H1 (cell line): ENCODE measurements around the gene CDV3. TPM values are rescaled to one million over a fixed set of nuclear protein-coding genes. Genes with fewer than 3 reads are reported as not detected.

Experiments
- CHD7 ChIP-seq: fragments of 300-600 bp; sonication (generic); IDR thresholded peaks from 2 replicates; pipeline ENCODE4 v1.7.1; 2012; ENCODE audit warnings: low read length, moderate library complexity, mild to moderate bottlenecking, inconsistent platforms; ENCODE audit not compliant: insufficient replicate concordance
- TAF1 ChIP-seq: IDR thresholded peaks from 2 replicates; pipeline ENCODE4 v1.6.1; 2011; ENCODE audit warnings: mild to moderate bottlenecking, low read depth, low read length
- TCF12 ChIP-seq: IDR thresholded peaks from 2 replicates; pipeline ENCODE4 v1.6.1; 2011; ENCODE audit warnings: low read depth, mild to moderate bottlenecking, low read length
- polyA plus RNA-seq, 7 experiments: library from polyadenylated mRNA; depleted of rRNA in 3 of 7; stranded (reverse) in 5 of 7; unstranded in 2 of 7; fragments of >200 nt in 5 of 7; fragments of 200-250 nt in 2 of 7; gene quantifications; 1 replicate in 5 of 7; 2 replicates in 1 of 7; 4 replicates in 1 of 7; pipeline versions ENCODE4 v1.2.1 to v1.2.3, GENCODE V29; 2011 to 2013; ENCODE audit warnings: missing spikeins in 2 of 7, mixed read lengths in 2 of 7
- total RNA-seq: library from RNA; stranded (reverse); fragmentation: NEBNext Ultra II Directional; extraction: Animal tissue kit (Norgen Biotek cat#: 25700); gene quantifications from 2 replicates; pipeline ENCODE4 v1.2.1, GENCODE V29; 2021

The CDV3 gene
- total and polyA plus RNA-seq, 2 of the 8 experiments (the other 6 are each of a cell fraction or from before 2014, with no cell fraction given): 29.4 to 163 TPM

- no peak for TF ChIP-seq CHD7
- no peak for TF ChIP-seq TCF12
- TF ChIP-seq TAF1: no peak
Observed at GRCh38 chr3:133570139-133570936, 3.1 kb upstream of the CDV3 start (continued).
